ENCODE measurements around the gene KIAA0319L. TPM values are rescaled to one million over a fixed set of nuclear protein-coding genes. Genes with fewer than 3 reads are reported as not detected.

KIAA0319L gene
- total and polyA plus RNA-seq, 11 donors = 21.0 to 108 (median 76.6) TPM

- ATAC-seq (peak; percentile 67 to 79 (median 76)), DNase-seq (peak in 4 of 5 donors; percentile 30 to 73 (median 66))
- 4 to 19% (median 8%) methylated on average over 1 of the region's 1 CpG for WGBS, 4 donors
- Histone ChIP-seq H3K27ac (peak overlapping the region in 10 of 12 donors; percentile 2 to 66 (median 38)), H3K36me3 (peaks cover 0 to 84% (median 69%) of the 10 kb centered on the region in 9 donors), H3K4me1 (peaks cover 2 to 83% (median 29%) of the 10 kb centered on the region in 12 donors), H3K27me3 (no peaks in the 10 kb centered on the region), H3K9me3 (no peaks in the 10 kb centered on the region), H3K4me3 (no peak overlapping the region)
- TF ChIP-seq CTCF (IDR thresholded peaks at IDR 0.05) = peak in 5 of 12 donors; percentile 11 to 34 (median 23)
- no peak for TF ChIP-seq POLR2A (IDR thresholded peaks at IDR 0.05)
- intact Hi-C loops (cut with DNase I) = loop anchor here (2.0 to 10.0 kb wide), 12 partner anchors 90 to 323 kb away; partner anchors contain the start of genes C1orf216 (in 1 of the 10), KIAA0319L (in 1 of the 10) and NCDN (in 1 of the 10)
These were observed 105.0 kb downstream of the KIAA0319L start for GRCh38 chr1:35452106-35452774.

- peak overlapping the region in 4 of 12 donors; percentile 17 to 63 (median 50) for H3K27ac ChIP-seq
- 3 to 8% (median 6%) methylated on average over 3 of the region's 3 CpGs for WGBS, 4 donors
- DNase-seq (peak; percentile 78 to 89 (median 83)), ATAC-seq (peak; percentile 80 to 91 (median 86))
- H3K9me3 ChIP-seq = no peaks in the 10 kb centered on the region
- H3K4me1 ChIP-seq = peaks cover 2 to 90% (median 29%) of the 10 kb centered on the region in 12 donors
- H3K36me3 ChIP-seq = peaks cover 0 to 86% (median 77%) of the 10 kb centered on the region in 9 donors
- no peak overlapping the region for H3K4me3 ChIP-seq
- intact Hi-C loops (cut with DNase I) = loop anchor here (1.0 to 10.0 kb wide), 14 partner anchors 91 to 324 kb away; partner anchors contain the start of genes C1orf216 (in 1 of the 10), KIAA0319L (in 1 of the 10) and NCDN (in 1 of the 10)
- TF ChIP-seq POLR2A (IDR thresholded peaks at IDR 0.05) (no peak), CTCF (IDR thresholded peaks at IDR 0.05) (peak; percentile 72 to 94 (median 82))
- H3K27me3 ChIP-seq = no peaks in the 10 kb centered on the region
These were observed 106.1 kb downstream of the KIAA0319L start for GRCh38 chr1:35451125-35451528.

DNA sequence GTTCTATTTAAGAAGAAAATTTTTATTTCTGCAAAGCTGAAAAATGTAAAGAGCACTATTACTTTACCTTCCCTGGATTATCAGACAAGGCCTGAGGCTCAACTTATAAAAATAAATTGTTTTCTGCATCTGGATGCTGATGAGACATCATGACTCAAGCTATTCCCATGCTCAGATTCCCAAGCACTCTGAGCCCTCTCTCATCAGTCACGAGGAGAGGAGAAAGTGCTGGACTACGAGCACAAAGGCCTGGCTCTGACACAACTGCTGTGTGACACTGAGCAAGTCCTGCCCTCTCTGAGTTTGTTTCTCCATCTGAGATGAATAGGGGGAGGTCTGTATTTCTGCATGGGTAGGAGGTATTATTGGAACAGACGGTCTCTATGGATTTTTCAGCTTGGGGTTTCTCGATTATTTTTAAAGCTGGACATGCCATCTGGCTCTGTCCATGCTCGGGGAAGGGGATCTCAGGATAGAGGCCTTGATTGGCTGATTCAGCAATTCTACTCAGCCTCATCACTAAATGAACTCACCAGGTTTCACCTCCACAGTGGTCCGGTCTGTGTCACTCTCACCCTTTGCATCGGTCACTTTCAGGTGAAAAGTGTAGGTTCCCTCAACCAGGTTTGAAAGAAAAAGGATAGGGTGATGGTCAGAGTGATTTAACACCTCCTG is 107.7 kb downstream of the KIAA0319L start:
- 84 to 89% (median 88%) methylated on average over 7 of the region's 7 CpGs for WGBS, 4 donors
- TF ChIP-seq CTCF (IDR thresholded peaks at IDR 0.05) (no peak), POLR2A (IDR thresholded peaks at IDR 0.05) (no peak)
- Histone ChIP-seq H3K9me3 (no peaks in the 10 kb centered on the region), H3K4me1 (peaks cover 2 to 79% (median 25%) of the 10 kb centered on the region in 12 donors), H3K27ac (peak overlapping the region in 1 of 12 donors; percentile 54), H3K36me3 (peaks cover 0 to 89% (median 79%) of the 10 kb centered on the region in 9 donors), H3K4me3 (no peak overlapping the region), H3K27me3 (no peaks in the 10 kb centered on the region)
- no peak for ATAC-seq
- intact Hi-C loops (cut with DNase I) = loop anchor here (2.0 to 10.0 kb wide), 14 partner anchors 93 to 325 kb away; partner anchors contain the start of genes C1orf216 (in 1 of the 10), KIAA0319L (in 1 of the 10) and NCDN (in 1 of the 10)
- no peak for DNase-seq
